SK-N-SH treated with all-trans-retinoic acid at 6 μM for 48 hours (cell line): ENCODE results near the gene ZNF814.

ENCODE experiments used
- RARB ChIP-seq: fragments of 250-450 bp; sonication (Bioruptor Pico); IDR thresholded peaks from 2 replicates; pipeline ENCODE4 v1.8.0; 2021; ENCODE audit warnings: mild to moderate bottlenecking, moderate library complexity
- SNAI2 ChIP-seq: fragments of 250-450 bp; sonication (Bioruptor Pico); IDR thresholded peaks from 2 replicates; pipeline ENCODE4 v1.5.0; 2020; ENCODE audit warnings: mild to moderate bottlenecking, moderate library complexity
- TF ChIP-seq, protein P1 (sequence below): fragments of 250-450 bp; sonication (Bioruptor Pico); IDR thresholded peaks from 2 replicates; pipeline ENCODE4 v1.5.1; 2020; ENCODE audit warnings: low read depth, mild to moderate bottlenecking, moderate library complexity

GRCh38 chr19:57888107-57888559 lies 704 bp downstream of the ZNF814 start:
- TF ChIP-seq SNAI2 (CRISPR knock-in tag) (no peak), RARB (CRISPR knock-in tag) (no peak)
- TF ChIP-seq, protein P1, sequence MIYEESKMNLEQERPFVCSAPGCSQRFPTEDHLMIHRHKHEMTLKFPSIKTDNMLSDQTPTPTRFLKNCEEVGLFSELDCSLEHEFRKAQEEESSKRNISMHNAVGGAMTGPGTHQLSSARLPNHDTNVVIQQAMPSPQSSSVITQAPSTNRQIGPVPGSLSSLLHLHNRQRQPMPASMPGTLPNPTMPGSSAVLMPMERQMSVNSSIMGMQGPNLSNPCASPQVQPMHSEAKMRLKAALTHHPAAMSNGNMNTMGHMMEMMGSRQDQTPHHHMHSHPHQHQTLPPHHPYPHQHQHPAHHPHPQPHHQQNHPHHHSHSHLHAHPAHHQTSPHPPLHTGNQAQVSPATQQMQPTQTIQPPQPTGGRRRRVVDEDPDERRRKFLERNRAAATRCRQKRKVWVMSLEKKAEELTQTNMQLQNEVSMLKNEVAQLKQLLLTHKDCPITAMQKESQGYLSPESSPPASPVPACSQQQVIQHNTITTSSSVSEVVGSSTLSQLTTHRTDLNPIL (CRISPR knock-in tag) = no peak
